Psoas muscle (tissue), 8 donors: ENCODE data around the gene RUVBL1. TPM values are rescaled to one million over a fixed set of nuclear protein-coding genes. Genes with fewer than 3 reads are reported as not detected.

Experiments used
- ATAC-seq, 4 donors: fragments of 200-7000 bp; cut with Tn5 transposase; one replicate each; pipeline ENCODE4 v1.9.1; 2020; ENCODE audit warnings: moderate library complexity in 3 of 4, mild to moderate bottlenecking in 2 of 4
- DNase-seq, 2 donors: peaks; one replicate each; pipeline ENCODE4 v3.0.0-alpha.2; 2020
- H3K27ac ChIP-seq: fragments of 200-600 bp; one replicate; pipeline ENCODE4 v1.8.0; 2022
- H3K27me3 ChIP-seq, 3 donors: fragments of 200-600 bp in 1 of 3; one replicate each; pipeline versions ENCODE4 v1.6.1 to v1.8.0; 2013 to 2022; ENCODE audit warnings: low read length in 2 of 3, mild to moderate bottlenecking in 2 of 3, moderate library complexity in 1 of 3; ENCODE audit not compliant: insufficient read depth in 3 of 3
- H3K36me3 ChIP-seq, 2 donors: fragments of 200-600 bp in 1 of 2; one replicate each; pipeline versions ENCODE4 v1.6.1 to v1.8.0; 2013 to 2022; ENCODE audit warnings: low read depth in 1 of 2, mild to moderate bottlenecking in 1 of 2, moderate library complexity in 1 of 2; ENCODE audit not compliant: insufficient read depth in 1 of 2
- H3K4me1 ChIP-seq: fragments of 200-600 bp; one replicate; pipeline ENCODE4 v1.8.0; 2022
- H3K4me3 ChIP-seq: fragments of 200-600 bp; one replicate; pipeline ENCODE4 v1.8.0; 2022; ENCODE audit warnings: mild to moderate bottlenecking
- H3K9me3 ChIP-seq: fragments of 200-600 bp; one replicate; pipeline ENCODE4 v1.8.0; 2022
- WGBS, 3 donors: extraction: QIAGEN DNeasy Blood & Tissue Kit; methylation state at CpG; one replicate each; pipeline versions ENCODE4 v1.1.6 to v1.1.7; 2013; 5-methylcytosine and 5-hydroxymethylcytosine counted together
- intact Hi-C, 2 donors: fragments of 100-400 bp; cut with DNase I; formaldehyde crosslinking; loops; one replicate each; pipeline versions ENCODE4 v1.11.0 to v1.14.2; 2022
- long read RNA-seq, 2 donors: library from polyadenylated mRNA; unstranded; transcript quantifications; one replicate each; pipeline ENCODE4 v2.0.0, GENCODE V29; 2021
- polyA plus RNA-seq, 3 donors: library from polyadenylated mRNA; stranded (reverse); fragments of 200-250 nt; gene quantifications; one replicate each; pipeline ENCODE4 v1.2.3, GENCODE V29; 2013
- total RNA-seq, 4 donors: library from RNA; stranded (reverse); fragmentation: NEBNext Ultra II Directional in 2 of 4; extraction: Animal tissue kit (Norgen Biotek cat#: 25700) in 2 of 4; gene quantifications; one replicate each; pipeline versions ENCODE4 v1.2.1 to v1.2.4, GENCODE V29; 2021 to 2023
- TF ChIP-seq, protein P1 (sequence below): fragments of 200-600 bp; IDR thresholded peaks from one replicate; pipeline ENCODE4 v1.8.0; 2022; ENCODE audit warnings: antibody characterized with exemption
- donor health status: healthy with polysubstance abuse.
- donor health status: DM: no; HTN: no; CAD: no; lungs with moderate emphysema.
- donor health status: Bipolar disorder and iron deficiency.
- donor health status: healthy.
- donor health status: DM: yes; HTN: yes; CAD: no.
- donor health status: DM: no; HTN: no; CAD: no.
- donor health status: DM: no; HTN: no; CAD: no.
- donor health status: DM: yes; HTN: yes; CAD: no.

Gene RUVBL1
- 10 to 100 TPM; 12.9 to 21.0 (median 15.4) TPM for total RNA-seq
- 10 to 100 TPM; 19.6 to 53.9 (median 38.0) TPM for polyA plus RNA-seq
- long read RNA-seq, donor 1, transcript RUVBL1-201 (11 exons, 1,761 nt), result major isoform, 8 of 15 reads
- long read RNA-seq, donor 1, partial matches to known transcripts, result 0 of 15 reads
- long read RNA-seq, donor 1, other reads (novel, unspliced or antisense), result 7 of 15 reads
- long read RNA-seq, donor 2, transcript RUVBL1-201 (11 exons, 1,761 nt), result major isoform, 13 of 38 reads
- long read RNA-seq, donor 2, partial matches to known transcripts, result 2 of 38 reads
- long read RNA-seq, donor 2, other reads (novel, unspliced or antisense), result 23 of 38 reads

DNA sequence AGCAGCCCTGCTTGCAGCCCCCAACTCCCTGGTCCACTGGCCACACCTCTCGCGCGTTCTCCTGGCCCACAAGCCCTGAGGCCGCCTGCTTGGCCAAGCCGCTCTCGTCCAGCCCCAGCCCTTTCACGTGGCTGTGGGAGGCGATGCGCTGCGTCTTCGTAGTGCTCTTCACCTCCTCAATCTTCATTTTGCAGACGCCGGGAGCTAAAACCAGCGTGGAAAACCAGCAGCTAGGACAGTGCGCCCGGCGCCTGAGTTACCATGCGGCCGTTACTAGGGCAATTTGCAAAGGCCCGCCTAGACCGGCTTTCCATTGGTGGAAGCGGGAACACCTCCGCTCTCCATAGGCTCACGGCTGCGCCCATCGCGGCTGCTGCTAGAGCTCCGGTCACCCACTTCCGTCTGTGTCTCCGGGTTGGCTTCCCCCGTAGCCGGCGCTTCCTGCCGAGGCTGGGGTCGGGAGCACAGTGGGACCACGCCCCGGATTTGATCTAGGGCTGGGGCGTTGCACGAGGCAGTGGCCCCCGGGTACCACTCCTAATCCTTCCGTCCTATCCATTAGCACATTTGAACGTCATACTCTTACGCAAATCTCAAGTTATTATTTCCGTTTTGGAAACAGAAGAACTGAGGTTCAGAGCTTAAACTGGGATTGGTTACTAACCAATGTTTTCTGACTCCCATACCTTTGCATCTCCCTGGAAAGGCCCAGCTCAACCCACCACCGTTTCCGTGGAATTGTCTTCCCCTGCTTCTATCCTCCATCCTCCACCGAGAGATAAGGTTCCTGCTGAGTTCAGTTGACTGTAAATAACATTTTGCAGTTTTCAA lies at the start of gene RUVBL1:
Gene RUVBL1, minus strand, starts transcription at position 275 of the 831 bp plus-strand sequence. Its CDS starts 88 bp downstream, at position 187.
- Histone ChIP-seq H3K4me1 (peaks cover 13% of the 10 kb centered on the region), H3K36me3 (peaks cover 0 to 2% of the 10 kb centered on the region in 2 donors), H3K4me3 (peak within 1 kb of the TSS; percentile 89), H3K27ac (peak within 1 kb of the TSS; percentile 73), H3K27me3 (no peaks in the 10 kb centered on the region), H3K9me3 (no peaks in the 10 kb centered on the region)
- 2 to 3% (median 3%) methylated on average over 45 to 47 of the region's 47 CpGs for WGBS, 3 donors
- ATAC-seq, result peak; percentile 99 to 100 (median 100)
- TF ChIP-seq, protein P1, sequence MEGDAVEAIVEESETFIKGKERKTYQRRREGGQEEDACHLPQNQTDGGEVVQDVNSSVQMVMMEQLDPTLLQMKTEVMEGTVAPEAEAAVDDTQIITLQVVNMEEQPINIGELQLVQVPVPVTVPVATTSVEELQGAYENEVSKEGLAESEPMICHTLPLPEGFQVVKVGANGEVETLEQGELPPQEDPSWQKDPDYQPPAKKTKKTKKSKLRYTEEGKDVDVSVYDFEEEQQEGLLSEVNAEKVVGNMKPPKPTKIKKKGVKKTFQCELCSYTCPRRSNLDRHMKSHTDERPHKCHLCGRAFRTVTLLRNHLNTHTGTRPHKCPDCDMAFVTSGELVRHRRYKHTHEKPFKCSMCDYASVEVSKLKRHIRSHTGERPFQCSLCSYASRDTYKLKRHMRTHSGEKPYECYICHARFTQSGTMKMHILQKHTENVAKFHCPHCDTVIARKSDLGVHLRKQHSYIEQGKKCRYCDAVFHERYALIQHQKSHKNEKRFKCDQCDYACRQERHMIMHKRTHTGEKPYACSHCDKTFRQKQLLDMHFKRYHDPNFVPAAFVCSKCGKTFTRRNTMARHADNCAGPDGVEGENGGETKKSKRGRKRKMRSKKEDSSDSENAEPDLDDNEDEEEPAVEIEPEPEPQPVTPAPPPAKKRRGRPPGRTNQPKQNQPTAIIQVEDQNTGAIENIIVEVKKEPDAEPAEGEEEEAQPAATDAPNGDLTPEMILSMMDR, result no peak
- DNase-seq, result peak; percentile 98 to 99
- intact Hi-C loops, result loop anchor here in 1 of 2 donors (5.0 kb wide), 1 partner anchor 46 kb away; no protein-coding TSS in a partner anchor

DNA sequence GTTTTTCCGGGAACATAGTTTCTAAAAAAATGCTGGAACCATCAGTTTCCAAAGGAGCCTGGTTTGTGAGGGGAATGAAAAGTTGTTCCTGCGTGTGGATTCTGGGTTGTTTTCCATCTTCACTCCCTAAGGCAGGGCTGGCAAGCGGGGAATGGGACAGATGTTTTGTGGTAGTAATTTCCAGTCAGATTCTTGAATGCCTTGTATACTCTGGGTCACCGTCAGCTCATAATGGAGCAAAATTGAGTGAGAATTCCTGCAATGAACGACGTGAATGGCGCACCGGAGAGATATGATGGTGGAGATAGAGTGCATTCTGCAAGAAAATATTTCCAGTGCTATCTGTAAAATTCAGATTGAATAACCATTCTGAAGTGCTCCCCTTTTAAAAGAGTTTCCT lies 49.6 kb upstream of the RUVBL1 start:
- no peak overlapping the region for H3K4me3 ChIP-seq
- intact Hi-C loops, result loop anchor here (5.0 kb wide), 2 partner anchors 149 to 324 kb away; no protein-coding TSS in a partner anchor
- no peaks in the 10 kb centered on the region for H3K9me3 ChIP-seq
- no peak for ATAC-seq
- peaks cover 16% of the 10 kb centered on the region for H3K4me1 ChIP-seq
- 87 to 91% (median 89%) methylated on average over 8 of the region's 8 CpGs for WGBS, 3 donors
- TF ChIP-seq, protein P1, result no peak
- H3K36me3 ChIP-seq, result no peaks in the 10 kb centered on the region
- DNase-seq, result no peak
- H3K27ac ChIP-seq, result no peak overlapping the region
- no peaks in the 10 kb centered on the region for H3K27me3 ChIP-seq

DNA sequence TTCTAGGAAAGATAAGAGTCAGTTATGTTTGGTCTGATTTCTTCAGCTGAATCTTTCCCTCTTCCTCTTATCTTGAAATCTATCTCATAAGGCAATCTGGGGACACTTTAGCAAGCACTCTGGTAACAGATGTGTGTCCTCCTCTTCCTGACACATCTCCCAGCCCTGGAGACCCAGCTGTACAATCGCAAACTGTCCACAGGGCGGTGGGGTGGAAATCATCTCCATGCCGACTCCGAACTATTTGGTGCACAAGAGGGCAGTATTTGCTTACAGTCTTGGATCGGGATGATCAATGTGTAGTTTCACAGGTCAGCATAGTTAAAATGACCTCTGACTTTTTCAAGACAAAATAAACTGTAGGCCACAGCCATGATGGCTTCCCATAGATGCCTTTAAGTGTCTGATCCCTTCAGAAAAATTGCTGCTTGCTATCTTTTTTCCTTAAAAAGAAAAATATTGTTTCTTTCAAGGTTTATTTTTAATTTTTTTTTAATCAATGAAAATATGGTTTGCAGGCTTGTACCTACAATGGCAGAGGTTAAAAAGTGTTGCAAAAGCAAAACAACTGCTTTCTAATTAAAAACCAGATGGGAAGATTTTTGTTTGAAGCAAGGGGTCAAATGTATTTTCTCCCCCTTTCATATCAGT lies 47.4 kb upstream of the RUVBL1 start:
- no peaks in the 10 kb centered on the region for H3K27me3 ChIP-seq
- no peak overlapping the region for H3K4me3 ChIP-seq
- TF ChIP-seq, protein P1, result peak; percentile 54
- DNase-seq (peak; percentile 44 to 68), ATAC-seq (peak; percentile 70 to 91 (median 78))
- H3K36me3 ChIP-seq, result no peaks in the 10 kb centered on the region
- no peaks in the 10 kb centered on the region for H3K9me3 ChIP-seq
- peaks cover 23% of the 10 kb centered on the region for H3K4me1 ChIP-seq
- no peak overlapping the region for H3K27ac ChIP-seq
- intact Hi-C loops, result loop anchor here (5.0 kb wide), 2 partner anchors 151 to 326 kb away; no protein-coding TSS in a partner anchor
- 14 to 21% (median 15%) methylated on average over 5 of the region's 5 CpGs for WGBS, 3 donors

DNA sequence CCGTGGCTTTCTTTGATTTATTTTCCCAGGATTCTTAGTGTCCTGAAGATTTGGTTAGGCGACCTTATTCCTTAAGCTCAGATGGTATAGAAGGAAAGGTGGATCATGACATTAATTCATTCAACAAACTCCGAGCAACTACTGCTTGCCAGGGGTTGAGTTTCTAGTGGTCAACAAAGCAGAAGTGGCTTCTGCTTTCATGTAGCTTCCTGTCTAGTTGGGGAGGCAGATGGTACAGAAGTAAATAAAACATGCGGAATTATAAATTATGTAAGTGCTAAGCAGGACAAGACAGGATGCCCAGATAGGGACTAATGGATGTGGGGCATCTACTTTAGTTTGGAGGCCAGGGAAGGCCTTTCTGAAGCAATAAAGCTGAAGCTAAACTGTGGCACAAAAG lies 45.2 kb upstream of the RUVBL1 start:
- Histone ChIP-seq H3K9me3 (no peaks in the 10 kb centered on the region), H3K27ac (no peak overlapping the region), H3K4me1 (peaks cover 14% of the 10 kb centered on the region), H3K4me3 (no peak overlapping the region), H3K36me3 (no peaks in the 10 kb centered on the region), H3K27me3 (no peaks in the 10 kb centered on the region)
- WGBS, 3 donors, result 88 to 95% (median 91%) methylated on average over 4 of the region's 4 CpGs
- DNase-seq (no peak), ATAC-seq (no peak)
- TF ChIP-seq, protein P1, result no peak
- intact Hi-C loops, result no loop called here
